Astrocyte (in vitro differentiated cells and primary cell): Measurements from ENCODE around the gene ERCC8.

Source experiments
- EZH2 ChIP-seq: IDR thresholded peaks from 2 replicates; pipeline ENCODE4 v1.6.1; 2012; ENCODE audit warnings: mild to moderate bottlenecking, low read length, inconsistent platforms; ENCODE audit not compliant: insufficient read depth
- TF ChIP-seq, protein P1 (sequence below): IDR thresholded peaks from 2 replicates; pipeline ENCODE4 v1.5.1; 2011; ENCODE audit warnings: low read depth, mild to moderate bottlenecking, inconsistent platforms, low read length, moderate library complexity; ENCODE audit not compliant: insufficient read depth

DNA sequence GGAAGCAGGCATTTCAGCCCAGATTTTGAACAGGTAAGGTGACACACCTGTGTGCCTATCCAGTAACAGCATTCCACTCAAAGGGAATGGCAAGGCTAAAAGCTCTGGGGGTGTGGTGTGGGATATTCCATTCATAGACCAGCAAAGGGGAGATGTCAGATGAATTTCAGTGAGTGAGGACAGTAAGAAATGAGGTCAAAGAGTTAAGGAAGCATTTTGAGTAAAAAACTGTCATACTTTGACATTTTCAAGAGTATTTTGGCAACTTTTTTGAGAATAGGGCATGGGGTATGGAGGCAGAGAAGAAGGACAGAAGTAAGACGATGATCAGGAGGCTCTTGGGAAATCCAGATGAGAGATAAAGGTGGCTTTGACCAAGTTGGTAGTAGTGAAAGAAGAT, 98.6 kb downstream of the ERCC8 start:
- TF ChIP-seq EZH2 = no peak
- TF ChIP-seq, protein P1, sequence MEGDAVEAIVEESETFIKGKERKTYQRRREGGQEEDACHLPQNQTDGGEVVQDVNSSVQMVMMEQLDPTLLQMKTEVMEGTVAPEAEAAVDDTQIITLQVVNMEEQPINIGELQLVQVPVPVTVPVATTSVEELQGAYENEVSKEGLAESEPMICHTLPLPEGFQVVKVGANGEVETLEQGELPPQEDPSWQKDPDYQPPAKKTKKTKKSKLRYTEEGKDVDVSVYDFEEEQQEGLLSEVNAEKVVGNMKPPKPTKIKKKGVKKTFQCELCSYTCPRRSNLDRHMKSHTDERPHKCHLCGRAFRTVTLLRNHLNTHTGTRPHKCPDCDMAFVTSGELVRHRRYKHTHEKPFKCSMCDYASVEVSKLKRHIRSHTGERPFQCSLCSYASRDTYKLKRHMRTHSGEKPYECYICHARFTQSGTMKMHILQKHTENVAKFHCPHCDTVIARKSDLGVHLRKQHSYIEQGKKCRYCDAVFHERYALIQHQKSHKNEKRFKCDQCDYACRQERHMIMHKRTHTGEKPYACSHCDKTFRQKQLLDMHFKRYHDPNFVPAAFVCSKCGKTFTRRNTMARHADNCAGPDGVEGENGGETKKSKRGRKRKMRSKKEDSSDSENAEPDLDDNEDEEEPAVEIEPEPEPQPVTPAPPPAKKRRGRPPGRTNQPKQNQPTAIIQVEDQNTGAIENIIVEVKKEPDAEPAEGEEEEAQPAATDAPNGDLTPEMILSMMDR = no peak
